ENCODE results near the gene GTF2F2.

DNA sequence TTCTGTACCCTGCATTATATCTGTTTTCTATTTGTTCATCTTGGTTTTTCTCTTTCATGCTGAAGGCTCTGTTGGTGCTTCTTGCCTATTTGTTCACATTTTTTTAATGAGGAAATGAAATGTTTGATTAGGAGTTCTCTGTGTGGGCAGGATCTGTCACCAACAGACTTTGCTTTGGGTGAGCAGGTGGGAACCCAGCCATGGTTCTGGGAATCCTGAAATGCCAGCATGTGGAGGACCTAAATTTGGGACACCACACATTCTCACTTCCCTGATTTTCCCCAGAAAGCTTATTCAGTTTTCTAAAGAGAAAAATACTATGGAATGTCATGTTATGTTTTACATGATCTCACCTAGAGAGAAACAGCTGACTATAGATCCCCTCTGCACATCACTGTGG lies 186.7 kb downstream of the GTF2F2 start:
- TF ChIP-seq, protein P1, sequence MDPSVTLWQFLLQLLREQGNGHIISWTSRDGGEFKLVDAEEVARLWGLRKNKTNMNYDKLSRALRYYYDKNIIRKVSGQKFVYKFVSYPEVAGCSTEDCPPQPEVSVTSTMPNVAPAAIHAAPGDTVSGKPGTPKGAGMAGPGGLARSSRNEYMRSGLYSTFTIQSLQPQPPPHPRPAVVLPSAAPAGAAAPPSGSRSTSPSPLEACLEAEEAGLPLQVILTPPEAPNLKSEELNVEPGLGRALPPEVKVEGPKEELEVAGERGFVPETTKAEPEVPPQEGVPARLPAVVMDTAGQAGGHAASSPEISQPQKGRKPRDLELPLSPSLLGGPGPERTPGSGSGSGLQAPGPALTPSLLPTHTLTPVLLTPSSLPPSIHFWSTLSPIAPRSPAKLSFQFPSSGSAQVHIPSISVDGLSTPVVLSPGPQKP (IDR thresholded peaks at IDR 0.05; ENCODE audit: low read depth, low read length), result no peak
- TF ChIP-seq CBX8 (IDR thresholded peaks at IDR 0.05) (no peak), FOSL2 (IDR thresholded peaks at IDR 0.05) (no peak), FOSL2 (CRISPR knock-in tag; IDR thresholded peaks at IDR 0.05) (no peak), RFX5 (IDR thresholded peaks at IDR 0.05) (no peak), KDM5A (IDR thresholded peaks at IDR 0.05) (no peak), POLR2A (IDR thresholded peaks at IDR 0.05; ENCODE audit: low read length) (no peak), KDM1A (IDR thresholded peaks at IDR 0.05; ENCODE audit: low read depth) (no peak), CEBPB (IDR thresholded peaks at IDR 0.05) (no peak), RCOR1 (IDR thresholded peaks at IDR 0.05; ENCODE audit: low read depth, low read length) (no peak), RAD21 (conservative IDR thresholded peaks at IDR 0.05 in 1 of 2, IDR thresholded peaks at IDR 0.05 in 1 of 2) (no peak), JUN (IDR thresholded peaks at IDR 0.05) (no peak)
- TF ChIP-seq, protein P2, sequence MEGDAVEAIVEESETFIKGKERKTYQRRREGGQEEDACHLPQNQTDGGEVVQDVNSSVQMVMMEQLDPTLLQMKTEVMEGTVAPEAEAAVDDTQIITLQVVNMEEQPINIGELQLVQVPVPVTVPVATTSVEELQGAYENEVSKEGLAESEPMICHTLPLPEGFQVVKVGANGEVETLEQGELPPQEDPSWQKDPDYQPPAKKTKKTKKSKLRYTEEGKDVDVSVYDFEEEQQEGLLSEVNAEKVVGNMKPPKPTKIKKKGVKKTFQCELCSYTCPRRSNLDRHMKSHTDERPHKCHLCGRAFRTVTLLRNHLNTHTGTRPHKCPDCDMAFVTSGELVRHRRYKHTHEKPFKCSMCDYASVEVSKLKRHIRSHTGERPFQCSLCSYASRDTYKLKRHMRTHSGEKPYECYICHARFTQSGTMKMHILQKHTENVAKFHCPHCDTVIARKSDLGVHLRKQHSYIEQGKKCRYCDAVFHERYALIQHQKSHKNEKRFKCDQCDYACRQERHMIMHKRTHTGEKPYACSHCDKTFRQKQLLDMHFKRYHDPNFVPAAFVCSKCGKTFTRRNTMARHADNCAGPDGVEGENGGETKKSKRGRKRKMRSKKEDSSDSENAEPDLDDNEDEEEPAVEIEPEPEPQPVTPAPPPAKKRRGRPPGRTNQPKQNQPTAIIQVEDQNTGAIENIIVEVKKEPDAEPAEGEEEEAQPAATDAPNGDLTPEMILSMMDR (IDR thresholded peaks at IDR 0.05), result no peak
- TF ChIP-seq, protein P3, sequence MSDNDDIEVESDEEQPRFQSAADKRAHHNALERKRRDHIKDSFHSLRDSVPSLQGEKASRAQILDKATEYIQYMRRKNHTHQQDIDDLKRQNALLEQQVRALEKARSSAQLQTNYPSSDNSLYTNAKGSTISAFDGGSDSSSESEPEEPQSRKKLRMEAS (IDR thresholded peaks at IDR 0.05), result no peak
- TF ChIP-seq, protein P4, sequence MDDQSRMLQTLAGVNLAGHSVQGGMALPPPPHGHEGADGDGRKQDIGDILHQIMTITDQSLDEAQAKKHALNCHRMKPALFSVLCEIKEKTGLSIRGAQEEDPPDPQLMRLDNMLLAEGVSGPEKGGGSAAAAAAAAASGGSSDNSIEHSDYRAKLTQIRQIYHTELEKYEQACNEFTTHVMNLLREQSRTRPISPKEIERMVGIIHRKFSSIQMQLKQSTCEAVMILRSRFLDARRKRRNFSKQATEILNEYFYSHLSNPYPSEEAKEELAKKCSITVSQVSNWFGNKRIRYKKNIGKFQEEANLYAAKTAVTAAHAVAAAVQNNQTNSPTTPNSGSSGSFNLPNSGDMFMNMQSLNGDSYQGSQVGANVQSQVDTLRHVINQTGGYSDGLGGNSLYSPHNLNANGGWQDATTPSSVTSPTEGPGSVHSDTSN (IDR thresholded peaks at IDR 0.05), result no peak

Data from A549 (cell line).